Erythroblast (primary cell): Measurements from ENCODE around the gene DTNB.

Source experiments
- GATA1 ChIP-seq: IDR thresholded peaks from 2 replicates; pipeline ENCODE4 v1.6.1; 2011; ENCODE audit warnings: low read depth, mild to moderate bottlenecking, control low read depth, low read length, moderate library complexity
- POLR2A ChIP-seq: IDR thresholded peaks from 2 replicates; pipeline ENCODE4 v1.6.1; 2011; ENCODE audit warnings: mild to moderate bottlenecking, low read length

- TF ChIP-seq POLR2A (no peak), GATA1 (no peak)
Measured at GRCh38 chr2:25592766-25593292, 80.5 kb downstream of the DTNB start.
